Activated CD8-positive, alpha-beta T cell treated with anti-CD3 and anti-CD28 coated beads for 36 hours (primary cell): ENCODE measurements around the gene MEGF10. TPM values are rescaled to one million over a fixed set of nuclear protein-coding genes. Genes with fewer than 3 reads are reported as not detected.

Experiments
- ATAC-seq: fragments of 200-7000 bp; cut with Tn5 transposase; one replicate; pipeline ENCODE4 v1.10.0; 2021; ENCODE audit warnings: mild to moderate bottlenecking, moderate library complexity
- CTCF ChIA-PET: fragments of 350-600 bp; sonication (Branson Sonifier 250); formaldehyde crosslinking; loops from one replicate; lab custom pipeline; 2021; ENCODE audit warnings: antibody characterized with exemption; lab: Charles Lee
- POLR2A ChIA-PET: fragments of 350-600 bp; sonication (Branson Sonifier 250); formaldehyde crosslinking; loops from one replicate; lab custom pipeline; 2021; ENCODE audit warnings: antibody characterized with exemption; lab: Charles Lee
- DNase-seq: peaks from one replicate; pipeline ENCODE4 v3.0.0-alpha.2; 2020
- H3K27ac Mint-ChIP-seq: one replicate; pipeline ENCODE4 v1.8.0; 2021; ENCODE audit warnings: mild to moderate bottlenecking, mixed read lengths
- H3K27me3 Mint-ChIP-seq: one replicate; pipeline ENCODE4 v1.8.0; 2021; ENCODE audit warnings: mixed read lengths
- H3K36me3 Mint-ChIP-seq: one replicate; pipeline ENCODE4 v1.8.0; 2021; ENCODE audit warnings: low read depth, mixed read lengths
- H3K4me1 Mint-ChIP-seq: one replicate; pipeline ENCODE4 v1.8.0; 2021; ENCODE audit warnings: low read depth, mixed read lengths
- H3K4me3 Mint-ChIP-seq: one replicate; pipeline ENCODE4 v1.8.0; 2021; ENCODE audit warnings: mild to moderate bottlenecking, moderate library complexity, mixed read lengths
- H3K9me3 Mint-ChIP-seq: one replicate; pipeline ENCODE4 v1.8.0; 2021; ENCODE audit warnings: mixed read lengths
- CTCF ChIP-seq: fragments of 200-600 bp; IDR thresholded peaks from one replicate; pipeline ENCODE4 v1.8.0; 2022; ENCODE audit warnings: antibody characterized with exemption, mild to moderate bottlenecking
- intact Hi-C: fragments of 100-400 bp; cut with micrococcal nuclease; formaldehyde crosslinking; loops from one replicate; pipeline ENCODE4 v1.10.0; 2022
- total RNA-seq, 2 experiments: library from RNA; stranded (reverse); gene quantifications; one replicate each; pipeline ENCODE4 v1.2.3, GENCODE V29; 2021

The MEGF10 gene
- total RNA-seq, 2 experiments from 2014 or later = not detected

GRCh38 chr5:127375544-127376091 is 85.0 kb downstream of the MEGF10 start:
- POLR2A ChIA-PET = no interaction called here
- CTCF ChIA-PET = no interaction called here

GRCh38 chr5:127377651-127378050 is 87.1 kb downstream of the MEGF10 start:
- DNase-seq (no peak), ATAC-seq (no peak)
- Mint-ChIP-seq H3K36me3 (no peaks in the 10 kb centered on the region), H3K27me3 (peaks cover 14% of the 10 kb centered on the region), H3K4me1 (no peaks in the 10 kb centered on the region), H3K4me3 (no peak overlapping the region), H3K27ac (no peak overlapping the region), H3K9me3 (no peaks in the 10 kb centered on the region)
- TF ChIP-seq CTCF = no peak
- intact Hi-C loops = no loop called here
- ChIA-PET CTCF (no interaction called here), POLR2A (no interaction called here)

More at GRCh38 chr5:127375544-127376091, 85.0 kb downstream of the MEGF10 start:
- no peak for DNase-seq
- no peak for ATAC-seq
- no peaks in the 10 kb centered on the region for H3K9me3 Mint-ChIP-seq
- H3K4me1 Mint-ChIP-seq = peaks cover 2% of the 10 kb centered on the region
- no peak overlapping the region for H3K4me3 Mint-ChIP-seq
- intact Hi-C loops = no loop called here
- no peak for TF ChIP-seq CTCF
- no peak overlapping the region for H3K27ac Mint-ChIP-seq
- H3K36me3 Mint-ChIP-seq = no peaks in the 10 kb centered on the region
- peaks cover 12% of the 10 kb centered on the region for H3K27me3 Mint-ChIP-seq

- DNase-seq (no peak), ATAC-seq (no peak)
- intact Hi-C loops = no loop called here
- POLR2A ChIA-PET = no interaction called here
- Mint-ChIP-seq H3K4me1 (no peaks in the 10 kb centered on the region), H3K4me3 (no peak overlapping the region), H3K36me3 (no peaks in the 10 kb centered on the region), H3K27me3 (peaks cover 5% of the 10 kb centered on the region), H3K27ac (no peak overlapping the region), H3K9me3 (no peaks in the 10 kb centered on the region)
- CTCF ChIA-PET = no interaction called here
- no peak for TF ChIP-seq CTCF
These were observed 95.3 kb downstream of the MEGF10 start for GRCh38 chr5:127385936-127386335.

- ATAC-seq = no peak
- intact Hi-C loops = no loop called here
These were observed 96.0 kb downstream of the MEGF10 start for GRCh38 chr5:127386557-127386956.

GRCh38 chr5:127389601-127390000 is 99.0 kb downstream of the MEGF10 start:
- no peak for ATAC-seq
- ChIA-PET POLR2A (no interaction called here), CTCF (interaction anchor here (1.6 kb wide), 1 partner anchor 76 kb away, joined by 3 read pairs; no protein-coding TSS in a partner anchor)
- Mint-ChIP-seq H3K36me3 (no peaks in the 10 kb centered on the region), H3K9me3 (no peaks in the 10 kb centered on the region), H3K27ac (no peak overlapping the region), H3K4me1 (no peaks in the 10 kb centered on the region), H3K4me3 (no peak overlapping the region), H3K27me3 (peaks cover 3% of the 10 kb centered on the region)
- intact Hi-C loops = no loop called here
- DNase-seq = no peak
- no peak for TF ChIP-seq CTCF

More at GRCh38 chr5:127386557-127386956, 96.0 kb downstream of the MEGF10 start:
- ChIA-PET CTCF (no interaction called here), POLR2A (no interaction called here)
- H3K36me3 Mint-ChIP-seq = no peaks in the 10 kb centered on the region
- H3K9me3 Mint-ChIP-seq = no peaks in the 10 kb centered on the region
- peaks cover 5% of the 10 kb centered on the region for H3K27me3 Mint-ChIP-seq
- no peaks in the 10 kb centered on the region for H3K4me1 Mint-ChIP-seq
- DNase-seq = no peak
- H3K4me3 Mint-ChIP-seq = no peak overlapping the region
- TF ChIP-seq CTCF = no peak
- H3K27ac Mint-ChIP-seq = no peak overlapping the region
